Neuronal stem cell (in vitro differentiated cells): Measurements from ENCODE around the gene IQCC.

Experiments
- DNase-seq: peaks from one replicate; pipeline ENCODE4 v3.0.0-alpha.2; 2013; ENCODE audit warnings: low spot score
- H2AFZ ChIP-seq: one replicate; pipeline ENCODE4 v1.6.1; 2013; ENCODE audit warnings: mild to moderate bottlenecking, low read length, inconsistent platforms
- H2AK5ac ChIP-seq: 2 replicates; pipeline ENCODE4 v1.6.1; 2013; ENCODE audit warnings: low read depth, mild to moderate bottlenecking, inconsistent platforms, low read length, moderate library complexity, mixed read lengths
- H2BK120ac ChIP-seq: 2 replicates; pipeline ENCODE4 v1.6.1; 2013; ENCODE audit warnings: low read depth, mild to moderate bottlenecking, inconsistent platforms, low read length, moderate library complexity, mixed read lengths
- H2BK12ac ChIP-seq: one replicate; pipeline ENCODE4 v1.6.1; 2013; ENCODE audit warnings: low read length, inconsistent platforms
- H2BK15ac ChIP-seq: 2 replicates; pipeline ENCODE4 v1.6.1; 2013; ENCODE audit warnings: mild to moderate bottlenecking, low read length, inconsistent platforms, mixed read lengths
- H2BK5ac ChIP-seq: one replicate; pipeline ENCODE4 v1.6.1; 2013; ENCODE audit warnings: inconsistent platforms, mild to moderate bottlenecking, low read length, moderate library complexity
- H3K14ac ChIP-seq: one replicate; pipeline ENCODE4 v1.6.1; 2013; ENCODE audit warnings: low read length, inconsistent platforms
- H3K18ac ChIP-seq: 2 replicates; pipeline ENCODE4 v1.6.1; 2013; ENCODE audit warnings: low read length, inconsistent platforms
- H3K23ac ChIP-seq: 2 replicates; pipeline ENCODE4 v1.6.1; 2013; ENCODE audit warnings: low read depth, mild to moderate bottlenecking, mixed read lengths, low read length, inconsistent platforms; ENCODE audit not compliant: poor library complexity
- H3K27ac ChIP-seq: replicated peaks from 3 replicates; pipeline ENCODE4 v1.5.1; 2013; ENCODE audit warnings: low read length, inconsistent platforms
- H3K27me3 ChIP-seq, 3 experiments: 2 replicates each; pipeline ENCODE4 v1.6.1; 2013; ENCODE audit warnings: low read length in 3 of 3, mild to moderate bottlenecking in 2 of 3, inconsistent platforms in 1 of 3, low read depth in 1 of 3, mixed read lengths in 1 of 3, moderate library complexity in 1 of 3; ENCODE audit not compliant: control insufficient read depth in 3 of 3, insufficient read depth in 3 of 3
- H3K36me3 ChIP-seq, 2 donors: replicated peaks in 1 of 2; 2 replicates each; pipeline ENCODE4 v1.6.1; 2013; ENCODE audit warnings: low read length in 2 of 2; ENCODE audit not compliant: control insufficient read depth in 2 of 2, insufficient read depth in 2 of 2
- H3K4ac ChIP-seq: 2 replicates; pipeline ENCODE4 v1.6.1; 2013; ENCODE audit warnings: inconsistent platforms, mild to moderate bottlenecking, low read length, moderate library complexity
- H3K4me1 ChIP-seq, 2 donors: 1 replicate in 1 of 2; 2 replicates in 1 of 2; pipeline ENCODE4 v1.6.1; 2013; ENCODE audit warnings: low read length in 2 of 2, low read depth in 1 of 2; ENCODE audit not compliant: control insufficient read depth in 2 of 2, insufficient read depth in 1 of 2
- H3K4me2 ChIP-seq: one replicate; pipeline ENCODE4 v1.6.1; 2013; ENCODE audit warnings: mild to moderate bottlenecking, low read length, inconsistent platforms; ENCODE audit not compliant: insufficient read depth, poor library complexity, severe bottlenecking
- H3K4me3 ChIP-seq, 2 donors: 2 replicates each; pipeline ENCODE4 v1.5.1; 2013; ENCODE audit warnings: low read length in 2 of 2, mild to moderate bottlenecking in 2 of 2, inconsistent platforms in 1 of 2, moderate library complexity in 1 of 2
- H3K79me1 ChIP-seq: one replicate; pipeline ENCODE4 v1.6.1; 2013; ENCODE audit warnings: low read depth, mild to moderate bottlenecking, inconsistent platforms, low read length, moderate library complexity
- H3K9ac ChIP-seq: one replicate; pipeline ENCODE4 v1.6.1; 2013; ENCODE audit warnings: mild to moderate bottlenecking, low read depth, low read length, inconsistent platforms; ENCODE audit not compliant: poor library complexity
- H3K9me3 ChIP-seq, 2 donors: replicated peaks in 1 of 2; 2 replicates each; pipeline versions ENCODE3 to v1.6.1; 2013; ENCODE audit warnings: low read length in 2 of 2, mild to moderate bottlenecking in 2 of 2, inconsistent platforms in 1 of 2, low read depth in 1 of 2, mixed read lengths in 1 of 2, moderate library complexity in 1 of 2; ENCODE audit not compliant: control insufficient read depth in 2 of 2, insufficient read depth in 1 of 2
- H4K8ac ChIP-seq: one replicate; pipeline ENCODE4 v1.6.1; 2013; ENCODE audit warnings: low read depth, mild to moderate bottlenecking, inconsistent platforms, low read length, moderate library complexity
- H4K91ac ChIP-seq: one replicate; pipeline ENCODE4 v1.6.1; 2013; ENCODE audit warnings: low read length, low read depth, mild to moderate bottlenecking, inconsistent platforms; ENCODE audit not compliant: poor library complexity
- WGBS, 2 donors: extraction: QIAGEN DNeasy Blood & Tissue Kit; methylation state at CpG; one replicate each; pipeline ENCODE4 v1.1.7; 2013; ENCODE audit warnings: missing lambda C conversion rate in 2 of 2, mixed read lengths in 1 of 2; ENCODE audit not compliant: insufficient read length in 2 of 2, insufficient replicate concordance in 1 of 2; ENCODE audit errors: extremely low coverage in 2 of 2; 5-methylcytosine and 5-hydroxymethylcytosine counted together

The IQCC gene

DNA sequence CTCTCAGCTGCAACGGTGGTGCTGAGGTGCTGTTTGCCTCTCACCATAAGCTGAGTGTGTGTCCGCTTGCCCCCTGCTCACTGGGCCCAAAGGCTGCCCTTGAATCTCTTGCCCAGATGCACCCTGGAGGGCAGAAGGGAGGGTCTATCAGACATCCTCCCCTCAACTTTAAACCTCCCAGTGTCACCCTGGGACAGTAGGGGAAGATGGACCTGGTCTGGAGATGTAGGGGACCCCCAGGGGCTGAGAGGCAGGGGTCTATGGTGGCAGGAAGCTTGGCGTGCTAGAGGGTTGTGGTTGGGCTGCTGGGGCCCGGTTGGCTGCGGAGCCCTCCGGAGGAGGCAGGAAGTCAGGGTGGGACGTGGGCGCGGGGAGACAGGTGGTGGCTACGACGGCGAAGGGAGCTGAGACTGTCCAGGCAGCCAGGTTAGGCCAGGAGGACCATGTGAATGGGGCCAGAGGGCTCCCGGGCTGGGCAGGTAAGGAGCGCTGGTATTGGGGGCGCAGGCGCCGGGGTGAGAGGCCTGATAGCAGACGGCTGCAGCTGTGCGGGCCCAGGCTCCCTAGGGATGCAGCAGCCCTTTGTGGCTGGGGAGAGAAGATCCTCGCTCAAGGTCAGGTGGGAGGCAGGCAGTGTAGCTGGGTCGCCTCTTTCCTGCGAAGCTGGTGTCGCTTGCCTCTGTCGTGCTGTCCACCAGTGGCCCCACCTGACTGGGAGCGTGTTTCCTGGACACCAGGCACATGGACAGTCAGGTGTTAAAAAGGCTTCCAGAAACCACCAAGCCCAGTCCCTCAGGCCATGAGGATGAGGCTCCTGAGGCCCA lies 45.6 kb downstream of the IQCC start, which contains the start of gene LCK:
Gene LCK (plus strand): TSS at position 373 of the 824 bp plus-strand sequence. CDS start 23,065 bp downstream, outside the sequence.
- Histone ChIP-seq H4K91ac (peak within 1 kb of the TSS; percentile 68), H3K18ac (peak within 1 kb of the TSS; percentile 20), H4K8ac (no peak within 1 kb of the TSS), H2BK12ac (no peak within 1 kb of the TSS), H3K9me3 (no peaks in the 10 kb centered on the region), H3K27ac (no peak within 1 kb of the TSS), H3K27me3 (no peaks in the 10 kb centered on the region), H2AFZ (peak within 1 kb of the TSS; percentile 75), H2AK5ac (peak within 1 kb of the TSS; percentile 44), H2BK5ac (no peak within 1 kb of the TSS), H3K23ac (peak within 1 kb of the TSS; percentile 21), H3K4me2 (no peak within 1 kb of the TSS), H3K4ac (no peak within 1 kb of the TSS), H3K14ac (no peak within 1 kb of the TSS), H2BK120ac (peak within 1 kb of the TSS; percentile 63), H3K4me3 (peak within 1 kb of the TSS in 1 of 2 donors; percentile 9), H2BK15ac (peak within 1 kb of the TSS; percentile 38), H3K9ac (no peak within 1 kb of the TSS), H3K79me1 (no peaks in the 10 kb centered on the region), H3K36me3 (no peaks in the 10 kb centered on the region), H3K4me1 (peaks cover 9 to 20% of the 10 kb centered on the region in 2 donors)
- no peak for DNase-seq
- no CpG with 5 or more reads among the region's 25 CpGs for WGBS, 2 donors

DNA sequence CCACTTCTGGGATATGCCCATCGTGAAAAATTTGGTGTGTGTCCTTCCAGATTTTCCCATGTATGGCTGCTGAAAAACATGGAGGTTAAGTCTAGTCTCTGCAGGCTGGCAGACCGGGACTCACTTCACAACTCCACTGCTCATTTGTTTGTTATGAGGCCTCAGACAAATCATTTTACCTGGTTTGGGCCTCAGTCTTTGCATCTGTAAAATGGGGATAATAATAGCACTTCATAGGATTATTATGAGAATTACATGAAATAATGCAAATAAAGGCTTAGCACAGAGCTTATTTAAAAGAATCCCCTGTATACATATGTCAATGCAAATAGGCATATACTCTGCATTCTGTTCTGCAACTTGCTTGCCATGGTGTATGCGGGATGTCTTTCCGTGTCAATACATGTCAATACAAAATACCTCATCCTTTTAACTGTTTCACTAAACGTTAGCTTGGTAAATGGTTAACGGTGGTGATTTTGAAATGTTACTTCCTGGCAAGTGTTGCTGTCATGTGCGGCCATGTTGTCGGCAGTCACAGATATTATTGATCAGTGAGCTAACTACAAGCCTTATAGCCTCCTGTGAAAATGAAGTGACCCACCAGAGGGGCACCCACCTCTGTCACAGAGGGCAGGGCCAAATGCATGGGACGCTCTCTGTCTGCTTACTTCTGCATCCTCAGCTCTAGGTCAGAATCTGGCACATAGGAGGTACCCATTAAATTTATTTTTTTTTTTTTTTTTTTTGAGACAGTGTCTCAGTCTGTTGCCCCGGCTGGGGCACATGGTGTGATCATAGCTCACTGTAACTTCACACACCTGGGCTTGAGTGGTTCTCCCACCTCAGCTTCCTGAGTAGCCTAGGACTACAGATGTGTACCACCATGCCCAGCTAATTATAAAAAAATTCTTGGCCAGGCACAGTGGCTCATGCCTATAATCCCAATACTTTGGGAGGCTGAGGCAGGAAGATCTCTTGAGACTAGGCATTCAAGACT lies 49.9 kb downstream of the IQCC start:
- Histone ChIP-seq H3K9ac (no peak overlapping the region), H3K79me1 (no peaks in the 10 kb centered on the region), H3K27me3 (no peaks in the 10 kb centered on the region), H2AK5ac (no peak overlapping the region), H2BK12ac (no peak overlapping the region), H3K27ac (no peak overlapping the region), H2BK5ac (no peak overlapping the region), H3K4me2 (no peak overlapping the region), H3K14ac (no peak overlapping the region), H3K9me3 (no peaks in the 10 kb centered on the region), H3K4me1 (peaks cover 0 to 8% of the 10 kb centered on the region in 2 donors), H2AFZ (no peak overlapping the region), H2BK120ac (no peak overlapping the region), H3K36me3 (no peaks in the 10 kb centered on the region), H4K91ac (no peak overlapping the region), H3K4ac (no peak overlapping the region), H3K4me3 (no peak overlapping the region), H3K18ac (no peak overlapping the region), H3K23ac (no peak overlapping the region), H2BK15ac (no peak overlapping the region), H4K8ac (no peak overlapping the region)
- no peak for DNase-seq
- no CpG with 5 or more reads among the region's 10 CpGs for WGBS, 2 donors

DNA sequence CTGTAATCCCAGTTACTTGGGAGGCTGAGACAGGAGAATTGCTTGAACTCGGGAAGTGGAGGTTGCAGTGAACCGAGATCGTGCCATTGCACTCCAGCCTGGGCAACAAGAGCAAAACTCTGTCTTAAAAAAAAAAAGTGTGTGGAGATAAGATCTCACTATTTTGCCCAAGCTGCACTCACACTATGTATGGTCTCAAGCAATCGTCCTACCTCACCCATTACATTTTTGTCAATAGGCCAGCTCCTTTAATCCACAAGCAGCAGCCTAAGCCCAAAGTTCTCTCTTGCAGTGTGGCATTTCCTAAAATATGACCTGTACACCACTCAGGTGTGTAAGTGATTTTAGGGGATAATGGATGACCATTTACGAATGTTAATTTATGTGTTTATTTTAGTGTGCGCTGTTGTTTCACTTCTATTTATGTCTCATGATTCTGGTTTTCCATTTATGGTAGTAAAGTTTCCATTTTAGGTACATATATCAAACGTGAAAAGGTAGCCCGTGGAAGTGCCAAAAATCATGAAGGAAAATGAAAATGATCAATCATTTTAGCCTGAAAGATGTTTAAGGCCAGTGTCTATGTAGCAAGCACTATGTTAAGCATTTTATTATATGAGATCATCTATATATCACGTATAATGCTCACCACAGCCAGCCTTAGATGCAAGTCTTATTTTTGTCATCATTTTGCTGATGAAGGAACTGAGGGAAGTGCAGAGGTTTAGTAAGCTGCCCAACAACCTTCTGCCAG lies 51.2 kb downstream of the IQCC start:
- WGBS, 2 donors: no CpG with 5 or more reads among the region's 9 CpGs
- Histone ChIP-seq H3K18ac (no peak overlapping the region), H3K4me1 (peaks cover 0 to 4% of the 10 kb centered on the region in 2 donors), H4K91ac (no peak overlapping the region), H3K4ac (no peak overlapping the region), H2BK120ac (no peak overlapping the region), H3K14ac (no peak overlapping the region), H4K8ac (no peak overlapping the region), H3K9me3 (no peaks in the 10 kb centered on the region), H2BK15ac (no peak overlapping the region), H2BK12ac (no peak overlapping the region), H3K9ac (no peak overlapping the region), H2BK5ac (no peak overlapping the region), H3K4me3 (no peak overlapping the region), H3K27ac (no peak overlapping the region), H3K4me2 (no peak overlapping the region), H3K79me1 (no peaks in the 10 kb centered on the region), H2AK5ac (no peak overlapping the region), H3K27me3 (no peaks in the 10 kb centered on the region), H3K23ac (no peak overlapping the region), H3K36me3 (no peaks in the 10 kb centered on the region), H2AFZ (no peak overlapping the region)
- DNase-seq: no peak
